Inflammatory macrophage treated with lipopolysaccharide for 1 hour (primary cell): ENCODE results near the gene OR2AK2.

Source experiments
- DNase-seq, 2 donors: peaks; one replicate each; pipeline ENCODE4 v3.0.0-alpha.2; 2020 to 2022

The OR2AK2 gene

GRCh38 chr1:247964933-247965332, at the start of gene OR2AK2:
TSS of gene OR2AK2 (plus strand) at chr1:247965233. CDS start at chr1:247965377, 144 bp downstream.
- no peak for DNase-seq

- no peak for DNase-seq
Observed at GRCh38 chr1:247919952-247920351, 45.1 kb upstream of the OR2AK2 start, which contains the start of gene OR2T8. TSS of gene OR2T8 (plus strand) at chr1:247920252. CDS start at chr1:247921018, 766 bp downstream.

DNA sequence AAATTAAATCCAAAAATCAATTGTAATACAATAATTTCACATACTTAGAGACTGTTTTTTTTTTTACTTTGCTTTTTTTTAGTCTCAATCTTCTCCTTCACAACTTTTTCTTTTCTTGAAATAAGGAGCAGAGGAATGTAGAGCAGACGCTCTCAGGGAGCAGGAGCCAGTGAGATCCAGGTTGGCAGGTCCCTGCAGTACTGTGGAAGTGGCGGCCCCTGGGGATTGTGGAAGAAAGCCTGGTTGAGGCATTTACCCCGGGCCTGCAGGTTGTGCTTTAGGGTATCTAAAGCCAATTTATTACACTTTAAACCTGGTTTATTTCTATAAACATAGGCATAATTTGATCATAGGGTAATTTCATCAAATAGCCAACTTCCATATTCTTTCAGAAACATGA, 41.1 kb upstream of the OR2AK2 start:
- DNase-seq, result no peak

DNA sequence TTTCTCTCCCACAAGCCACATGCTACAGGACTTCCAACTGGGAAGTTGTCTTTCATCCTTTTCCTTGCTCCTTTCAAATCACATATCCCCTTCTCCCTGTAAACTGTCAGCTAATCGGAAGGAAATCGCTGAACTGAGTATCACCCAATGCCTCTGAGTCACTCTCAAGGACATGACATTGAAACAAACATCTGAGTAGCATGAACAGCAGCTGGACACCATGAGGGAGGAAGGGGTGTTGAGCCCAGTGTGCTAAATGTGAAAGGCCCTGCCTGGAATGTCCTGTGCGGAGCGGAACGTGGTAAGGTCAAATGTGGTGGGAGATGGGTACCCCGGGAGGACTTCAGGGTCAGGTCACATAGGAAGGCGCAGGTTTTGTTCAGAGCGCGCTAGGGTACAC, 40.2 kb upstream of the OR2AK2 start, which contains the start of gene OR2AJ1:
TSS of gene OR2AJ1 (plus strand) at position 22 of the 400 bp plus-strand sequence. CDS start 8,880 bp downstream, outside the sequence.
- DNase-seq, result no peak

DNA sequence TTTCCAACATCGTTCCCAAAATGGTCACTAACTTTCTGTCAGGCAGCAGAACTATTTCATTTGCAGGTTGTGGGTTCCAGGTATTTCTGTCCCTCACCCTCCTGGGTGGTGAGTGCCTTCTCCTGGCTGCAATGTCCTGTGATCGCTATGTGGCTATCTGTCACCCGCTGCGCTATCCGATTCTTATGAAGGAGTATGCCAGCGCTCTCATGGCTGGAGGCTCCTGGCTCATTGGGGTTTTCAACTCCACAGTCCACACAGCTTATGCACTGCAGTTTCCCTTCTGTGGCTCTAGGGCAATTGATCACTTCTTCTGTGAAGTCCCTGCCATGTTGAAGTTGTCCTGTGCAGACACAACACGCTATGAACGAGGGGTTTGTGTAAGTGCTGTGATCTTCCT, 31.0 kb upstream of the OR2AK2 start:
- DNase-seq, result no peak

- DNase-seq, result no peak
Observed at GRCh38 chr1:247935781-247936180, 29.3 kb upstream of the OR2AK2 start.

DNA sequence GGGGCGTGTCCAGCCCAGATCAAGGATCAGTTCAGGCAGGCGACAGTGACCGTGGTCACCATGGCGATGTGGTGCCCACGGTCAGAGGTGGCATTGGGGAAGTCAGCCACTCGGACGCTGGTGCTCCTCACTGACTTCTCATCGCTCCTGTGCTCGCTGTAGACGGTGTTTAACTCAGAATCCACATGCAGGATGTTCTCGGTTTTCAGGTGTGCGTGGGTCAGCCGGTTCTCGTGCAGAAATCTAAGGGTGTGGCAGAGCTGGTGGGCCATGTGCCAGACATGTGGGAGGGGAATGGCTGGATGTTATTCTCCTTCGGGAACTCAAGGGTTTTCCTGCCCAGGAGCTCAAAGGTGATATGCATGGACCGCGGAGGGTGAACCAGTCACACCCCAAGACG, 28.6 kb upstream of the OR2AK2 start:
- no peak for DNase-seq

DNA sequence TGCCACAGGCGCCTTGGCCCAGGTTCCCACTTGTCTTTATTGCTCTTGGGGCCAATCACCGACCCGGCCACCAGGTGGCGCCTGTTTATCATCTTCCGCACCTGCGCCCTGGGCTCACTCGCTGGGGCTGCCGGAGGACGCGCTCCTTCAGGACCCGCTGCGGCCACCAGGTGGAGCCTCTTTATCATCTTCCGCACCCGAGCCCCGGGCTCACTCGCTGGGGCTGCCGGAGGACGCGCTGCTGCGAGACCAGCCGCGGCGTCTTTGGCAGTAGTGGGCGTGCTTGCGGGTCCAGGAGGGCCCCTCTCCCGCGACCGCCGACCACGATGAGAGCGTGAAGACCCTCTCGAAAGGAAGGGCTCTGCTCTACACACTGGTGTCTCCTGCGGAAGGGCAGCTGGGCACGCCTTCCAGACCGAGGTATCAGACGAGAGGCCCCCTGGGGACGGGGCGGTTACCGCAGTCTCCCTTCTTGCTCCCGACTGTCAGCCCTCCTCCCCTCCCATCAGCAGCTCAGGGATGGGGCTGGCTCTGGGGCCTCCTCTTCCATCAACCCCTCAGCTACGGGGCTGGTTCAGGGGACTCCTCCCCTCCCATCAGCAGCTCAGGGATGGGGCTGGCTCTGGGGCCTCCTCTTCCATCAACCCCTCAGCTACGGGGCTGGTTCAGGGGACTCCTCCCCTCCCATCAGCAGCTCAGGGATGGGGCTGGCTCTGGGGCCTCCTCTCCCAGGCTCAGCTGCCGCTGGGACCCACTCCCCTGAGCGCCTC, 27.9 kb upstream of the OR2AK2 start:
- peak; percentile 78 to 96 for DNase-seq

DNA sequence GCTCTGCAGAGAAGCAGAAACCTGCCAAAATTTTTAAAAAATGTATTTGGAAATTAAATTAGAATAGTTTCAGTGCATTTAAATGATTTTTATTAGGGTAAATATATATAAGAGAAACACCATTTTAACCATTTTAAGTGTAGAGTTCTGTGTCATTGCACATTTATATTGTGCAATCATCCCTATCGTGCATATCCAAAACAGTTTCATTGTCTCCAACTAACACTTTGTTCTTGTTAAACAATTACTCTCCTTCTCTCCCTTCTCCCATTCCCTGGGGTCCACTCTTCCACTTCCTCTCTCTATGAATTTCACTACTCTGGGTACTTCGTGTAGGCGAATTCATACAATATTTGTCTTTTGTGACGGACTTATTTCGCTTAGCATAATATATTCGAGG, 22.4 kb upstream of the OR2AK2 start:
- DNase-seq, result no peak

DNA sequence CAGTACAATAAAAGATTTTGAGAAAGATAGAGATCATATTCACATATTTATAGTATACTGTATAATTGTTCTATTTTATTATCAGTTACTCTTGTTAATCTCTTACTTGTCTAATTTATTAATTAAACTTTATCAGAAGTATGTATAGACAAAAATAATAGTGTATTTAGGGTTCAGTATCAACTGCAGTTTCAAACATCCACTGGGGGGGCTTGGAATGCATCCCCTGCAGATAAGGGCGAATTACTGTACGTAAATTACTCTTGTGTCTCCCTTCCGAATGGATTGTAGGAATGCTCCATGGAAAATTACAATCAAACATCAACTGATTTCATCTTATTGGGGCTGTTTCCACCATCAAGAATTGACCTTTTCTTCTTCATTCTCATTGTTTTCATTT, 16.5 kb upstream of the OR2AK2 start, which contains the start of gene OR2L8:
TSS of gene OR2L8 (plus strand) at position 301 of the 400 bp plus-strand sequence. CDS start at position 301, 0 bp downstream.
- no peak for DNase-seq

GRCh38 chr1:247953408-247953807, 11.6 kb upstream of the OR2AK2 start:
- DNase-seq, result no peak

DNA sequence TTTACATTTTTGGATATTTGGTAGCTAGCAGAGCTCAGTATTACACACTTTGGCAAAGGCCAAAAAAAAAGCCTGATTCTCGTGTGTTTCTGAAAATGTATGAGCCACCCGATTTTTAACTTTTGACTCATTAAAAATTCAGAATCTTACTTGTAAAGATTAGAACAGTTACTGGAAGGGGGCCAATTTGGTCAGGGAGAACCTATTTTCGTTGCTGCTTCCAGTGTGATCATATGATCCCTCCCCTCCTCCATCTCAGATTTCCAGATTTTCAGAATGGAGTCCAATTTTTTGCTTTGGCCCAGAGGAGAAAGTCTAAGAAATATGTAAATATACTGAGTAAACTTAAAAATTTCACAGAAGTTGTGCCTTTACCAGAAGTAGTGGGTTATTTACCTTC, 3.2 kb upstream of the OR2AK2 start:
- DNase-seq, result no peak

GRCh38 chr1:247962911-247963588, 2.0 kb upstream of the OR2AK2 start:
- no peak for DNase-seq

DNA sequence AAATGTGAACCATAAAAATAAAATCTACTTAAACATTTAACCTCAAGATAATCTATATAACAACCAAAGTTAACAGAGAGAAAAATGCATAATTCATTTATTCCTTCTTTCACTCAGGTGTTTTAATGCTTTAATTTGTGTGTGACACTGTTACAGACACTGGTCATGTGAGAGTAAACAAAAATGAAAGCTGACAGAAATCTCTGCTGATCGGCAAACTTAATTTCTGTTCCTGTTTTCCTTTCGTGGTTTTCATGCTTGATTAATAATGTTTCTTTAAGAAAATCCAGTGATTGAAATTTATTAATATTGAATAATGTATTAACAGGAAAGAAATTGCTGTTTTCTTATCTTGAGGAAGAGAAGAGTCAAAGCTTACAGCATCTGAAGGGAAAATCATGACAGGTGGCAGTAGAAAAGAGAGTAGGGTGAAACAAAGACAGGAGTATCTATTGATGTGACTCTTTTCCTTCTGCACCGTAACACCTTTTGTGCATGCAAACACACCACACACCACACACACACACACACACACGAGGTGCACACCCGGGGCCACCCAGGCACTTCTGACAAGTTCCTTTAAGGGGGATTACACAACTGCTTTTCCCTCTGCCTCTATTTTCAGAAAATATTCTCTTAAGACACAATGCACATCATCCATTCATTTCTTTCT, 1.6 kb downstream of the OR2AK2 start:
- peak; percentile 10 to 12 for DNase-seq

GRCh38 chr1:247992986-247993385, 28.0 kb downstream of the OR2AK2 start:
- no peak for DNase-seq

GRCh38 chr1:247998811-247999210, 33.8 kb downstream of the OR2AK2 start:
- DNase-seq, result no peak

DNA sequence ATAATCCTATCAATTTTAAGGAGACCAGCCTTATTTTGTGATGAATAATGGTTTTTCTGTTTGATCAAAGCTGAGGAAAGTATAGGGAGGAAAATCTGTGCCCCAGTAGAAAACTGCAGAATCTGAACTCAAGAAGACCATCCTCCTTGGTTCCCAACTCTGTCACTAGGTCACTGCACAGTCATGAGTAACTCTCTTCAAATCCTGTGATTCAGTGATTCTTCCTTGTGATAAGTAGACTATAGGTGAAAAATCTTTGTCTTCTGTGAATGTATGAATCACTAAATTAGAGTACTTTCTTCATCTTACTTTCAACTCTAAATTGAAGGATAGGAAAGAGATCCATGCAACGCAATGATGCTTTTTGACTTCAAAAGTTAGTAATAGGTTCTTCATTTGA, 35.1 kb downstream of the OR2AK2 start:
- DNase-seq, result no peak

- no peak for DNase-seq
Observed at GRCh38 chr1:248007778-248008177, 42.7 kb downstream of the OR2AK2 start.

DNA sequence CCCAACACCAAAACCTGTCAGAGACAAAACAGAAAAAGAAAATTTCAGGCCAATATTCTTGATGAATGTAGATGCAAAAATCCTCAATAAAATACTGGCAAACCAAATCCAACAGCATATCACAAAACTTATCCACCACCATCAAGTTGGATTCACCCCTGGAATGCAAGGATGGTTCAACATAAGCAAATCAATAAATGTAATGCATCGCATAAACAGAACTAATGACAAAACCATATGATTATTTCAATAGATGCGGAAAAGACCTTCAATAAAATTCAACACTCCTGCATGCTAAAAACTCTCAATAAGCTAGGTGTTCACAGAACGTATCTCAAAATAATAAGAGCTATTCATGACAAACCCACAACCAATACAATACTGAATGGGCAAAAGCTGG, 44.6 kb downstream of the OR2AK2 start:
- no peak for DNase-seq

GRCh38 chr1:248013229-248013710, 48.2 kb downstream of the OR2AK2 start, which contains the start of gene OR2L5:
TSS of gene OR2L5 (plus strand) at chr1:248013660. CDS start at chr1:248021948, 8,288 bp downstream.
- DNase-seq, result no peak

DNA sequence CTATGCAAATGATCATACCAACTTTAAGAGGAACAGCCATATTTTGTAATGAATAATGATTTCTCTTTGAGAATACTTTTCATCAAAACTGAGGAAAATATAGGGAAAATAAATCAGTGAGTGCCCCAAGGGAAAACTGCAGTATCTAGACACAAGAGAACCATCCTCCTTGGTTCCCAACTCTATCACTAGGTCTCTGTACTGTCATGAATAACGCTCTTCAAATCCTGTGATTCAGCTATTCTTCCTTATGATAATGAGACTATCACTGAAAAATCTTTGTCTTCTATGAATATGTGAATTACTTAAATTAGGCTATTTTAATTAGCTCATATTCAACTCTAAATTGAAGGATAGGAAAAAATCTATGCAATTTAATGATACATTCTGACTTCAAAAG, 50.8 kb downstream of the OR2AK2 start:
- no peak for DNase-seq
